Left ventricle myocardium inferior (tissue), 1 donor: ENCODE measurements around the gene NME7. TPM values are rescaled to one million over a fixed set of nuclear protein-coding genes. Genes with fewer than 3 reads are reported as not detected.

Experiments
- DNase-seq: peaks from one replicate; pipeline ENCODE4 v3.0.0-alpha.2; 2020
- H3K27ac ChIP-seq: fragments of 200-600 bp; replicated peaks from 2 replicates; pipeline ENCODE4 v1.8.0; 2021
- H3K27me3 ChIP-seq: fragments of 200-600 bp; 2 replicates; pipeline ENCODE4 v1.8.0; 2021; ENCODE audit warnings: low read depth
- H3K36me3 ChIP-seq: fragments of 200-600 bp; 2 replicates; pipeline ENCODE4 v1.8.0; 2021
- H3K4me1 ChIP-seq: fragments of 200-600 bp; 2 replicates; pipeline ENCODE4 v1.8.0; 2021
- H3K4me3 ChIP-seq: fragments of 200-600 bp; 2 replicates; pipeline ENCODE4 v1.8.0; 2021; ENCODE audit warnings: mild to moderate bottlenecking, moderate library complexity
- H3K9me3 ChIP-seq: fragments of 200-600 bp; replicated peaks from 2 replicates; pipeline ENCODE4 v1.8.0; 2021
- intact Hi-C: fragments of 100-400 bp; cut with micrococcal nuclease; formaldehyde crosslinking; loops from one replicate; pipeline ENCODE4 v1.11.0; 2022
- total RNA-seq: library from RNA; stranded (reverse); fragmentation: NEBNext Ultra II Directional; extraction: Animal tissue kit (Norgen Biotek cat#: 25700); gene quantifications from one replicate; pipeline ENCODE4 v1.2.1, GENCODE V29; 2021
- TF ChIP-seq, protein P1 (sequence below): fragments of 200-600 bp; IDR thresholded peaks from 2 replicates; pipeline ENCODE4 v1.8.0; 2021; ENCODE audit warnings: antibody characterized with exemption, mild to moderate bottlenecking, borderline replicate concordance
- donor health status: DM: no; HTN: yes; CAD: no; lungs with severe emphysema.

The NME7 gene
- total RNA-seq, 1 donor from 2014 or later, result 13.1 TPM

- intact Hi-C loops, result no loop called here
- no peak overlapping the region for H3K4me3 ChIP-seq
- no peak overlapping the region for H3K27ac ChIP-seq
- no peak for DNase-seq
- H3K27me3 ChIP-seq, result no peaks in the 10 kb centered on the region
- H3K4me1 ChIP-seq, result peaks cover 5% of the 10 kb centered on the region
- no peaks in the 10 kb centered on the region for H3K9me3 ChIP-seq
- TF ChIP-seq, protein P1, sequence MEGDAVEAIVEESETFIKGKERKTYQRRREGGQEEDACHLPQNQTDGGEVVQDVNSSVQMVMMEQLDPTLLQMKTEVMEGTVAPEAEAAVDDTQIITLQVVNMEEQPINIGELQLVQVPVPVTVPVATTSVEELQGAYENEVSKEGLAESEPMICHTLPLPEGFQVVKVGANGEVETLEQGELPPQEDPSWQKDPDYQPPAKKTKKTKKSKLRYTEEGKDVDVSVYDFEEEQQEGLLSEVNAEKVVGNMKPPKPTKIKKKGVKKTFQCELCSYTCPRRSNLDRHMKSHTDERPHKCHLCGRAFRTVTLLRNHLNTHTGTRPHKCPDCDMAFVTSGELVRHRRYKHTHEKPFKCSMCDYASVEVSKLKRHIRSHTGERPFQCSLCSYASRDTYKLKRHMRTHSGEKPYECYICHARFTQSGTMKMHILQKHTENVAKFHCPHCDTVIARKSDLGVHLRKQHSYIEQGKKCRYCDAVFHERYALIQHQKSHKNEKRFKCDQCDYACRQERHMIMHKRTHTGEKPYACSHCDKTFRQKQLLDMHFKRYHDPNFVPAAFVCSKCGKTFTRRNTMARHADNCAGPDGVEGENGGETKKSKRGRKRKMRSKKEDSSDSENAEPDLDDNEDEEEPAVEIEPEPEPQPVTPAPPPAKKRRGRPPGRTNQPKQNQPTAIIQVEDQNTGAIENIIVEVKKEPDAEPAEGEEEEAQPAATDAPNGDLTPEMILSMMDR, result no peak
- H3K36me3 ChIP-seq, result no peaks in the 10 kb centered on the region
These were observed 220.9 kb downstream of the NME7 start for GRCh38 chr1:169146576-169147214.

GRCh38 chr1:169144941-169145626 lies 222.5 kb downstream of the NME7 start:
- Histone ChIP-seq H3K9me3 (no peaks in the 10 kb centered on the region), H3K27ac (no peak overlapping the region), H3K36me3 (no peaks in the 10 kb centered on the region), H3K4me3 (no peak overlapping the region), H3K27me3 (no peaks in the 10 kb centered on the region), H3K4me1 (peaks cover 5% of the 10 kb centered on the region)
- TF ChIP-seq, protein P1, result no peak
- intact Hi-C loops, result no loop called here
- no peak for DNase-seq

- Histone ChIP-seq H3K36me3 (no peaks in the 10 kb centered on the region), H3K27me3 (no peaks in the 10 kb centered on the region), H3K9me3 (no peaks in the 10 kb centered on the region), H3K27ac (no peak overlapping the region), H3K4me1 (peaks cover 5% of the 10 kb centered on the region), H3K4me3 (no peak overlapping the region)
- TF ChIP-seq, protein P1, result no peak
- no peak for DNase-seq
- intact Hi-C loops, result no loop called here
These were observed 223.6 kb downstream of the NME7 start for GRCh38 chr1:169143984-169144383.

DNA sequence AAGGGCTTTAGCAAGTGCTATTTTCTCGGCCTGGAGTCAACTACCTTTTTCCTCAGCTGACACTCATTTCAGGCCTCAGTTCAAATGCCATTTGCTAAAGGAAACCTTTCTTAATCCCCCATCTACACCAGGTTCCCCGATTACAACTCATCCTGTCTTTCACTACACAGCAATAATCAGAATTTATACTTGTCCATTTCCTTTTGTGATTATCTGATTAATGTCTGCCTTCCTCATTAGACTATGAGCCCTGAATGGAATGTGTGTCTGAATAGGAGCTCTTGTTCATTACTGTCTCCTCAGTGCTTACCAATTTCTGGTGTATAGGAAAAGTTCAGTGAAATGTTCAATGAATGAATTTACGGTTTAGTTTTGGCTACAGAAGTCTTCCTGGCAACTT lies 224.3 kb downstream of the NME7 start:
- Histone ChIP-seq H3K27me3 (no peaks in the 10 kb centered on the region), H3K36me3 (no peaks in the 10 kb centered on the region), H3K4me1 (peaks cover 5% of the 10 kb centered on the region), H3K27ac (no peak overlapping the region), H3K4me3 (no peak overlapping the region), H3K9me3 (no peaks in the 10 kb centered on the region)
- DNase-seq, result no peak
- intact Hi-C loops, result no loop called here
- TF ChIP-seq, protein P1, result no peak

GRCh38 chr1:169142129-169142528 lies 225.5 kb downstream of the NME7 start:
- no peak for DNase-seq
- H3K4me3 ChIP-seq, result no peak overlapping the region
- no peaks in the 10 kb centered on the region for H3K9me3 ChIP-seq
- no peak overlapping the region for H3K27ac ChIP-seq
- intact Hi-C loops, result no loop called here
- H3K36me3 ChIP-seq, result no peaks in the 10 kb centered on the region
- H3K27me3 ChIP-seq, result no peaks in the 10 kb centered on the region
- TF ChIP-seq, protein P1, result no peak
- H3K4me1 ChIP-seq, result peaks cover 5% of the 10 kb centered on the region
